Measurements from ENCODE around the gene JAK1.

Gene JAK1

GRCh38 chr1:64874666-64875065 lies 91.7 kb downstream of the JAK1 start:
- no peak for DNase-seq
- H2AFZ ChIP-seq (ENCODE audit: low read depth, low read length) = no peak overlapping the region
- H2BK5ac ChIP-seq (ENCODE audit: low read depth, low read length, poor library complexity, severe bottlenecking) = no peak overlapping the region
- no peak overlapping the region for H4K8ac ChIP-seq (ENCODE audit: low read length)
- no peaks in the 10 kb centered on the region for H3K27me3 ChIP-seq (ENCODE audit: control insufficient read depth in 1 of 2, insufficient read depth in 1 of 2, low read length in 2 of 2)
- H4K91ac ChIP-seq (ENCODE audit: low read length) = no peak overlapping the region
- H3K4me3 ChIP-seq (ENCODE audit: insufficient read depth in 1 of 2, low read depth in 1 of 2, low read length in 2 of 2) = no peak overlapping the region
- H3K9ac ChIP-seq (ENCODE audit: low read length) = no peak overlapping the region
- H3K14ac ChIP-seq (ENCODE audit: low read length in 2 of 2) = no peak overlapping the region
- H3K18ac ChIP-seq (ENCODE audit: low read depth in 1 of 2, low read length in 2 of 2) = no peak overlapping the region
- H2BK12ac ChIP-seq (ENCODE audit: low read length in 2 of 2) = no peak overlapping the region
- H3K4me1 ChIP-seq (ENCODE audit: control insufficient read depth, insufficient read depth, low read depth, low read length) = no peaks in the 10 kb centered on the region
- H2BK15ac ChIP-seq (ENCODE audit: low read depth, poor library complexity, severe bottlenecking) = no peak overlapping the region
- peaks cover 38 to 93% of the 10 kb centered on the region in 2 experiments for H3K36me3 ChIP-seq (ENCODE audit: control insufficient read depth in 1 of 2, insufficient read depth in 2 of 2, low read depth in 1 of 2, low read length in 2 of 2)
- no peak overlapping the region for H3K27ac ChIP-seq (ENCODE audit: low read length, poor library complexity, severe bottlenecking)
- no peak overlapping the region for H2BK120ac ChIP-seq (ENCODE audit: low read depth, low read length)
- no peak overlapping the region for H3K23ac ChIP-seq (ENCODE audit: low read length in 2 of 2)
- H3K79me1 ChIP-seq (replicated peaks; ENCODE audit: low read length, poor library complexity, severe bottlenecking) = peaks cover 33% of the 10 kb centered on the region
- WGBS = 68% methylated on average over 2 of the region's 3 CpGs
- no peaks in the 10 kb centered on the region for H3K9me3 ChIP-seq (ENCODE audit: control insufficient read depth, low read length)
- H2AK5ac ChIP-seq (ENCODE audit: low read length, severe bottlenecking) = no peak overlapping the region
- H3K4me2 ChIP-seq (ENCODE audit: low read length, poor library complexity, severe bottlenecking) = no peak overlapping the region
- no peak overlapping the region for H3K4ac ChIP-seq (ENCODE audit: low read depth in 1 of 2, low read length in 2 of 2)

DNA sequence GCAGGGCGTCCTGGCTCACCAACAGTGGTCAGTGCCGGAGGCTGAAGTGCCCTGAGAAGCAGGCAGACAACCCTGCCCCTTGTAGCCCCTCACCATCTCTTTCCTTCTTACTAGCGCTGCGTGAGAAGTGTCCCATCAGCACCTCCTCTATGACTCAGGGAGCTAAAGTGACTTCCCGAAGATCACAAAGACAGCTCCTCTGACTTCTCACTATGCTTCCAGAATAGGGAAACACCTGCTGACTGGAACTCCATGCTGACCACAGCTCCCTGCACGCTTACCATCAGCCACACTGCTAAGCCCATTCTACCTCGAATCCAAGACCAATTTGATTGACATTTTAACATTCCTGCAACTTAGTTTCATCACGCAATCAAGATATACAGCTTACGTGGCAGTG lies 92.8 kb downstream of the JAK1 start:
- no peak overlapping the region for H2AK5ac ChIP-seq (ENCODE audit: low read length, severe bottlenecking)
- H3K9ac ChIP-seq (ENCODE audit: low read length) = no peak overlapping the region
- no peak overlapping the region for H3K23ac ChIP-seq (ENCODE audit: low read length in 2 of 2)
- no peaks in the 10 kb centered on the region for H3K9me3 ChIP-seq (ENCODE audit: control insufficient read depth, low read length)
- no peak overlapping the region for H4K8ac ChIP-seq (ENCODE audit: low read length)
- no peaks in the 10 kb centered on the region for H3K27me3 ChIP-seq (ENCODE audit: control insufficient read depth in 1 of 2, insufficient read depth in 1 of 2, low read length in 2 of 2)
- H2BK12ac ChIP-seq (ENCODE audit: low read length in 2 of 2) = no peak overlapping the region
- no peak for DNase-seq
- no peak overlapping the region for H3K18ac ChIP-seq (ENCODE audit: low read depth in 1 of 2, low read length in 2 of 2)
- H3K27ac ChIP-seq (ENCODE audit: low read length, poor library complexity, severe bottlenecking) = no peak overlapping the region
- H4K91ac ChIP-seq (ENCODE audit: low read length) = no peak overlapping the region
- peaks cover 38% of the 10 kb centered on the region for H3K79me1 ChIP-seq (replicated peaks; ENCODE audit: low read length, poor library complexity, severe bottlenecking)
- H3K14ac ChIP-seq (ENCODE audit: low read length in 2 of 2) = no peak overlapping the region
- no peak overlapping the region for H2BK5ac ChIP-seq (ENCODE audit: low read depth, low read length, poor library complexity, severe bottlenecking)
- H3K4me2 ChIP-seq (ENCODE audit: low read length, poor library complexity, severe bottlenecking) = no peak overlapping the region
- H3K4me3 ChIP-seq (ENCODE audit: insufficient read depth in 1 of 2, low read depth in 1 of 2, low read length in 2 of 2) = no peak overlapping the region
- peaks cover 41 to 98% of the 10 kb centered on the region in 2 experiments for H3K36me3 ChIP-seq (ENCODE audit: control insufficient read depth in 1 of 2, insufficient read depth in 2 of 2, low read depth in 1 of 2, low read length in 2 of 2)
- H3K4ac ChIP-seq (ENCODE audit: low read depth in 1 of 2, low read length in 2 of 2) = no peak overlapping the region
- no peak overlapping the region for H2BK15ac ChIP-seq (ENCODE audit: low read depth, poor library complexity, severe bottlenecking)
- H3K4me1 ChIP-seq (ENCODE audit: control insufficient read depth, insufficient read depth, low read depth, low read length) = no peaks in the 10 kb centered on the region
- WGBS = 99% methylated on average over 6 of the region's 9 CpGs
- H2BK120ac ChIP-seq (ENCODE audit: low read depth, low read length) = no peak overlapping the region
- no peak overlapping the region for H2AFZ ChIP-seq (ENCODE audit: low read depth, low read length)

- Histone ChIP-seq H3K4me1 (ENCODE audit: control insufficient read depth, insufficient read depth, low read depth, low read length) (no peaks in the 10 kb centered on the region), H3K14ac (ENCODE audit: low read length in 2 of 2) (no peak overlapping the region), H3K4me3 (ENCODE audit: insufficient read depth in 1 of 2, low read depth in 1 of 2, low read length in 2 of 2) (no peak overlapping the region), H2BK15ac (ENCODE audit: low read depth, poor library complexity, severe bottlenecking) (no peak overlapping the region), H3K18ac (ENCODE audit: low read depth in 1 of 2, low read length in 2 of 2) (no peak overlapping the region), H3K9ac (ENCODE audit: low read length) (no peak overlapping the region), H2AK5ac (ENCODE audit: low read length, severe bottlenecking) (no peak overlapping the region), H3K4me2 (ENCODE audit: low read length, poor library complexity, severe bottlenecking) (no peak overlapping the region), H3K79me1 (replicated peaks; ENCODE audit: low read length, poor library complexity, severe bottlenecking) (peaks cover 38% of the 10 kb centered on the region), H2BK120ac (ENCODE audit: low read depth, low read length) (no peak overlapping the region), H2BK5ac (ENCODE audit: low read depth, low read length, poor library complexity, severe bottlenecking) (no peak overlapping the region), H3K27ac (ENCODE audit: low read length, poor library complexity, severe bottlenecking) (no peak overlapping the region), H3K9me3 (ENCODE audit: control insufficient read depth, low read length) (no peaks in the 10 kb centered on the region), H4K8ac (ENCODE audit: low read length) (no peak overlapping the region), H2BK12ac (ENCODE audit: low read length in 2 of 2) (no peak overlapping the region), H3K23ac (ENCODE audit: low read length in 2 of 2) (no peak overlapping the region), H3K36me3 (ENCODE audit: control insufficient read depth in 1 of 2, insufficient read depth in 2 of 2, low read depth in 1 of 2, low read length in 2 of 2) (peaks cover 39 to 98% of the 10 kb centered on the region in 2 experiments), H3K27me3 (ENCODE audit: control insufficient read depth in 1 of 2, insufficient read depth in 1 of 2, low read length in 2 of 2) (no peaks in the 10 kb centered on the region), H2AFZ (ENCODE audit: low read depth, low read length) (no peak overlapping the region), H4K91ac (ENCODE audit: low read length) (no peak overlapping the region), H3K4ac (ENCODE audit: low read depth in 1 of 2, low read length in 2 of 2) (no peak overlapping the region)
- DNase-seq = no peak
- WGBS = 92% methylated on average over 1 of the region's 1 CpG
These were observed 94.3 kb downstream of the JAK1 start for GRCh38 chr1:64872067-64872466.

DNA sequence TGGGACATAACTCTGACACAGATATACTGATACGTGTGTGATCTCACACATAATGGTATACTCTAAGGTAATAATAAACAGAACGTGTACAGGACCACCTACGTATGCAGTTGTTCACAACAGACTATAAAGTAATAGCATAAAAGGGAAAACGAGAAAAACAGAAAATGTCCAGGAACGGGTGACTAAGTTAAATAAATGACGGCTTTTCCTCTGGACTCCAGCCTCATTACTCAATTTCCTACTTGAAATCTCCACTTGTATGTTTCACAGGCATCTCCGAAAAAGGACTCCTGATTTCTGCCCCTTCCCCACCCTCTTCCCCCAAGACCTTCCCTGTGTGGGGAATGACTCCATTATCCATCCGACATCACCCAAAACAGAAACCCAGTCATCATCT lies 95.1 kb downstream of the JAK1 start:
- Histone ChIP-seq H2AK5ac (ENCODE audit: low read length, severe bottlenecking) (no peak overlapping the region), H3K4me1 (ENCODE audit: control insufficient read depth, insufficient read depth, low read depth, low read length) (no peaks in the 10 kb centered on the region), H3K4me2 (ENCODE audit: low read length, poor library complexity, severe bottlenecking) (no peak overlapping the region), H3K9ac (ENCODE audit: low read length) (no peak overlapping the region), H2BK15ac (ENCODE audit: low read depth, poor library complexity, severe bottlenecking) (no peak overlapping the region), H4K91ac (ENCODE audit: low read length) (no peak overlapping the region), H3K18ac (ENCODE audit: low read depth in 1 of 2, low read length in 2 of 2) (no peak overlapping the region), H3K9me3 (ENCODE audit: control insufficient read depth, low read length) (no peaks in the 10 kb centered on the region), H3K79me1 (replicated peaks; ENCODE audit: low read length, poor library complexity, severe bottlenecking) (peaks cover 38% of the 10 kb centered on the region), H2AFZ (ENCODE audit: low read depth, low read length) (no peak overlapping the region), H4K8ac (ENCODE audit: low read length) (no peak overlapping the region), H3K14ac (ENCODE audit: low read length in 2 of 2) (no peak overlapping the region), H3K27ac (ENCODE audit: low read length, poor library complexity, severe bottlenecking) (no peak overlapping the region), H3K23ac (ENCODE audit: low read length in 2 of 2) (no peak overlapping the region), H3K36me3 (ENCODE audit: control insufficient read depth in 1 of 2, insufficient read depth in 2 of 2, low read depth in 1 of 2, low read length in 2 of 2) (peaks cover 38 to 98% of the 10 kb centered on the region in 2 experiments), H3K27me3 (ENCODE audit: control insufficient read depth in 1 of 2, insufficient read depth in 1 of 2, low read length in 2 of 2) (no peaks in the 10 kb centered on the region), H2BK12ac (ENCODE audit: low read length in 2 of 2) (no peak overlapping the region), H3K4ac (ENCODE audit: low read depth in 1 of 2, low read length in 2 of 2) (no peak overlapping the region), H2BK5ac (ENCODE audit: low read depth, low read length, poor library complexity, severe bottlenecking) (no peak overlapping the region), H3K4me3 (ENCODE audit: insufficient read depth in 1 of 2, low read depth in 1 of 2, low read length in 2 of 2) (no peak overlapping the region), H2BK120ac (ENCODE audit: low read depth, low read length) (no peak overlapping the region)
- WGBS = 98% methylated on average over 8 of the region's 8 CpGs
- no peak for DNase-seq

Measured in mesenchymal stem cell (in vitro differentiated cells and primary cell).